GM12872 (cell line): ENCODE data around the gene OSTF1.

Experiments used
- CTCF ChIP-seq: IDR thresholded peaks from 3 replicates; pipeline ENCODE4 v1.5.1; 2011; ENCODE audit warnings: low read depth, mild to moderate bottlenecking, low read length, moderate library complexity; ENCODE audit not compliant: insufficient read depth

Gene OSTF1

GRCh38 chr9:75101004-75101588 is 12.8 kb downstream of the OSTF1 start:
- TF ChIP-seq CTCF, result no peak

- no peak for TF ChIP-seq CTCF
Measured at GRCh38 chr9:75102177-75102790, 14.0 kb downstream of the OSTF1 start.

GRCh38 chr9:75104607-75105006 is 16.3 kb downstream of the OSTF1 start:
- no peak for TF ChIP-seq CTCF

- no peak for TF ChIP-seq CTCF
Measured at GRCh38 chr9:75105019-75105540, 16.8 kb downstream of the OSTF1 start.

- no peak for TF ChIP-seq CTCF
Measured at GRCh38 chr9:75105841-75106240, 17.5 kb downstream of the OSTF1 start.

GRCh38 chr9:75106857-75107256 is 18.5 kb downstream of the OSTF1 start:
- no peak for TF ChIP-seq CTCF

GRCh38 chr9:75108571-75108970 is 20.3 kb downstream of the OSTF1 start:
- TF ChIP-seq CTCF, result no peak
